DMS53 treated with DMSO at 0.1 percent for 48 hours (cell line): ENCODE measurements around the gene KLHL3.

Source experiments
- DNase-seq: peaks from one replicate; lab custom pipeline; 2025; ENCODE audit not compliant: unreplicated experiment; lab: John Stamatoyannopoulos, UW

KLHL3 gene

GRCh38 chr5:137708796-137709559 is 26.9 kb downstream of the KLHL3 start:
- DNase-seq: no peak

DNA sequence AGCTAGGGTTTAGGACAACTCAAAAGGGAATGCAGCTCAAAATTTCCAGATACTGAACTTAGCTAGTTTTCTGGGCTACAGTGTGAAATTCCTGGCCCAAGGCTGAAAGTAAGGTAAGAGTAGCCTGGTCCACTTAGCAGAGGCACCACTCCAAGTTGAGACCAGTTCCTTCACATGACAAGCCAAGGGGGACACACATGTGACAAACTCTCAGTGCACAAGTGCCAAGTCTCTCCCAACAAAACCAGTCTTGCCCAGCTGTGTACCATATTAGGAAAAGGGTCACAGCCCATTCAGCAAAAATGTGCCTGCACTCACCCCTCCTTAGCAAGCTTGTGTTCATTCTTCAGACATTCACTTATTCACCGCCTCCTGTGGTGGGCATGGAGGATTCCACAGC is 27.8 kb downstream of the KLHL3 start:
- DNase-seq: no peak

- DNase-seq: no peak
These were observed 29.0 kb downstream of the KLHL3 start for GRCh38 chr5:137706841-137707240.

- DNase-seq: no peak
These were observed 30.8 kb downstream of the KLHL3 start for GRCh38 chr5:137705106-137705505.

DNA sequence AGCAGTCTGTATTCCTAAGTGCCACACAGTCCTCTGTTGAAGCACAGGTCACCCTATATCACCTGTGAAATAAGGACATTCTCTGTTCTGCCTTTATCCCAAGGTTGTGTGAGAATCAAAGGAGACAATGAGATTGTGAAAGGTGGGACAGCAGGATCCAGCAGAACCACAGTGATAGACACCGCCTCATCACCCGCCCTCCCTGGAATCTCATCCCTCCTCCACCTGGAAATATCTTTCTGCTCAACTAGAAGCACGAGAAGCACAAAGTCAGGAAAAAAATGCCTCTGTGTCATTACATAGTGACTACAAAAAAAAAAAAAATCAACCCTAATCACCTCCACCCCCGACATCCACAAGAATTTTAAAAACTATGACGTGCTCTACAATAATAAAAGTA is 32.3 kb downstream of the KLHL3 start:
- DNase-seq: no peak

DNA sequence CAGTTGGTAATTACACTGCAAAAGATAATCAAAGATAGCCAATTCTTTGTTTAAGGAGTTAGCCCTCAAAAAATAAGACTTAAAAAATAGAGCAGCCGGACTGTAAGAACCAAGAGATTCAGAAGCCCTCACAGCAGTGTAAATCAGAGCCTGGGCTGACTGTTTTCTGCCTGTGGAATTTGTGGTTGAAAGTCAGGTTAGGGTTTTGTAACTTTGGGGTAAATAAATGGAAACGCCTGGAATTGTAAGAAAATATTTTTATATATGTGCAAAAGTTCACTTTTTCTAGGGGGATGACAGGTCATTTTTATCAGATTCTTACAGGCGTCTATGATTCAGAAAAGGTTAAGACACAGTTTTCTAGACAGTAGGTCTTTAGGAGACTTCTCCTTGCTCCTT is 35.6 kb downstream of the KLHL3 start:
- no peak for DNase-seq

DNA sequence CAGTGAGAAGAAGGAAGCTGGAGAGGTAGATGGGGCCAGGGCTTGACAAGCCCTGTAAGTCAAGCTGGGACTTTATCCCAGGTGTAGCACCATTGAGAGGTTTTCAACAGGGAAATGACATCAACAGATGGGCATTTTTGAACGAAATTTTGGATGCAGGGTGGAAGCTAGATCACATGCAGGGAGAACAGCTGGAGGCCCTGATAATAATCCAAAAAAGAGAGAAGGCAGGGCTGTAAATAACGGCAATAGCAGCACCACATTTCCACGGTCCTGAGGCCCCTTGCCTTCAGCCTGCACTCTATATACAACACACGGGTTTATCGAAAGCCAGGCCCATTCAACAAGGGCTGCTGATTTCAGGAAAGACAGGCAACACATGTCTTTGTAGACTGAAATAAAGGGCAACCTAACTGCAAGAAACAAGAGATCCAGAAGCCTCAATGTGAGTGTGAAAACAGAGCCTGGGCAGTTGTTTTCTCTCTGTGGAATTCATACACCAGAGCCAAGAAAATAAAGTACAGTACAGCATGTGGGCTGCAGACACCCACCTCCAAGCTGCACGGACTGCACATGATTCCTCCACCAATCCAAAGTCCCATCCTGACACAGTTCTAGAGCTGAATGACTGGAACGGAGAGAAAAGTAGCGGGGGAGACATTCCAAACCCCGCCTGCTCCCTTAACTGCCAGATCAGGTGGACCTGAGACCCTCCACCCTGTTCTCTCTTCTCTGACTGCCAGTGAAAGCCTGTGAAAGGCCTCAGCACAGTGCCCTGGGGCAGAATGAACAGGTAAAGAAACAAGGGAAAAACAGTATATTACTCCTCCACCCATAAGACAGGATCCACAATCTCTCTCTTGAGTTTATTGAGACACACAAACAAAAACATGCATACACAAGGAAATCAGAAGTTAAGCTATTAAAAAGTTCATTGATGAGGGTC is 36.3 kb downstream of the KLHL3 start:
- DNase-seq: no peak

DNA sequence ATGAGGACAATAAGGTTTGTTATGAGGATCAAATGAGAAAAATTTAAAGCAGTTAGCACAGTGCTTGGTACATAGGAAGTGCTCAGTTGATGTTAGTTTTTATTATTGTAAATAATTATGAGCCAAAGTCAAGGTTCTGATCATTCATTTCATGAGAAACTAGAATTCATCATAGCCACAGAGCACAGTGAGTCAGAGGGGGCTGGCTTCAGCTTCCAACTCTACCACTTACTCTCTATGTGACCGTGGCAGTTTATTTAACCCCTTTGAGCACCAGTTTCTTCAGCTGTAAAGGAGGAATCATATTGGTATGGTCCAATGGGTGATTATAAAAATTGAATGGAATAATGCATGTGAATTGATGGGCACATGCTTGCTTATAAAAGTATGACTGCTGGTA is 39.4 kb downstream of the KLHL3 start:
- DNase-seq: no peak

DNA sequence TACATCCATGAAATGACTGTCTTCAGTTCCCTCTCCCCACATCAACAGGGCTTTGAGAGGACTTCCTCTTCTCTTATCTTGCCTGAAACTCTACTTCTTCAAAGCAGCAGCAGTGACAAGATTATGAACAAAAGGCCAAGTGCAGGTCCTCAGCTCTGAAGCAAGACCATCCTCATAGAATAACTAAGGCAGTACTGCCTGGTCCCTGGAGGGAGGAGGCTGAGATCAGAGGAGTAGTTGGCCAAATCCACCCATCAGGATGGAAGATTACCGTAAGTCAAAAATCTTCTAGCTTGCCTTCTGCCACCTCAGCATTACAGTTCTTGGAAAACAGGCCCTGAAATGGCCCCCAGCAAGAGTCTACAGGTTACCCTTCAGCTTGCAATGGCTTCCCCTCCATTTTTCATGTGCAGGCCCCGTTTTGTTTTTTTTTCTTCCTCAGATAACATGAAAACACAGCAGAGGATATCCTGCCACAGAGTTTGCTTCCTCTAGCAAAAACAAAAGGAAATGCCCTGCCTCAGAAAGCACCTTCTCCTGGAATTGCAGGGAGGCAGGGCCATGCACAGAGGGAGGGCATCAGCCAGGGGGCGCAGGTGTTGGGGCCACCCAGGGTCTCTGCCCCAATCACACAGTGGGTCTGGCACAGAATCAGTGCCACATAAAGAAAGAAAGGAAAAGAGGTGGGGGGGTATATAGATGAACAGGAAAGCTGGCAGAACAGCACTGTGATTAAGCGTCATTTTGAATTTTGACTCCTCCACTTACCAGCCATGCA is 40.0 kb downstream of the KLHL3 start:
- DNase-seq: no peak

GRCh38 chr5:137693951-137694721 is 41.8 kb downstream of the KLHL3 start:
- DNase-seq: no peak

- no peak for DNase-seq
These were observed 42.5 kb downstream of the KLHL3 start for GRCh38 chr5:137693307-137693950.

DNA sequence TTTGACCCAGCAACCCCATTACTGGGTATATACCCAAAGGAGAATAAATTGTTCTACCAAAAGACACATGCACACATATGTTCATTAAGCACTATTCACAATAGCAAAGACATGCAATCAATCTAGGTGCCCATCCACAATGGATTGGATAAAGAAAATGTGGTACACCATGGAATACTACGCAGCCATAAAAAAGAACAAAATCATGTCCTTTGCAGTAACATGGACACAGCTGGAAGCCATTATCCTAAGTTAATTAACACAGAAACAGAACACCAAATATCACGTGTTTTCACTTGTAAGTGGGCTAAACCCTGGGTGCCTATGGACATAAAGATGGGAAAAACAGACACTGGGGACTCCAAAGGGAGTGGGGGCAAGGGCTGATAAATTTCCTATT is 46.6 kb downstream of the KLHL3 start:
- DNase-seq: no peak

- no peak for DNase-seq
These were observed 47.6 kb downstream of the KLHL3 start for GRCh38 chr5:137688210-137688840.

DNA sequence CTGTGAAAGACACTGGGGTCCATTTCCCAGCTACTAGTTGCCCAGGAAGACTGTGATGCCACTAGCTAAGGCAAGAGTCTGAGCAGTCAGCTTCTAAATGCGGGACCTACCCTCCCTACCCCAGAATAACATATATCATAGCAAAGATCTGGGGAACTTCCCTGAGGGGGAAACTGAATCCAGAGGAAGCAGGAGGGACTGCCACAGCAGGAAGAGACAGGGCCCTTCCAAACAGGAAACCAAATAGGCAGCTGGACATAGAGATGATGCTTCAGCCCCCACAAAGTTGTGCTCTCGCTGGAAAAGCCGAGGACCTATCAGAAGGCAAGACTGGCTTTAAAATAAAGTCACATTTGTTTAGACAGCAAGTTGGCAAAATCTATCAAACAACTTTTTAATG is 51.1 kb downstream of the KLHL3 start:
- no peak for DNase-seq

DNA sequence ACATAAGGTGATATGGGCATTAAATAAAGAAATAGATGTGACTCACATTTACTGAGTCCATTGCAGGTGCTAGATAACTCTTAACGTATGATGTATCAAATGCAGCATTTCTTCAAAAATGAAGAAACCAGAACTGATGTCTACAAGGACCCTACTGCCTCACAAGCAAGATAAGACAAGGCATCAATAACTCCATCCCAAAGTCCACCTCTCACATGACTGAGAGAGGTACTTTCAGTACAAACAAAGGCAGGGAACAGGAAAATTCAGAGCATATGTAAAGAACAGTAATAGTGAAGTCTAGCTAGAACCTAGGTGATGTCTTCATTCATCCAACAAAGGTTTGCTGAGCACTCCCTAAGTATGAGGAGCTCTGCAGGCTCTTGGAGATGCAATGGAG is 54.7 kb downstream of the KLHL3 start:
- DNase-seq: no peak

DNA sequence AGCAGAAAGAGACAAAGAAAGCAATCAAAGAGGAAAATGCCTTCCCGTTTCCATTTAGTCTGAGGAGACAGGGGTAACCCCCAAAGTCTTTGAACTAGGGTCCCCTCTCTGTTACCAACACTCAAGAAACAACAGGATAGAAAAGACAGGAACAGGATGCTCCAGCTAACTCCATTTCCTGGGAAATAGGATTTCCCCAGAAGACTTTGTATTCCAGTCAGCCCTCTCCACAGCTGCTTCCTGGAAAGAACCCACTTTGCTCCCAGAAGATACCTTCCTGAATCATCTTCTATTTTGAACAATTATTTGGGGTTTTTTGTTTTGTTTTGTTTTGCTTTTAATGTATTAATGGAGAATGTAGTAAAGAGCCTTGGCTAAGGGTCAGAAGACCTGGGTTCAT is 56.0 kb downstream of the KLHL3 start:
- DNase-seq: no peak

DNA sequence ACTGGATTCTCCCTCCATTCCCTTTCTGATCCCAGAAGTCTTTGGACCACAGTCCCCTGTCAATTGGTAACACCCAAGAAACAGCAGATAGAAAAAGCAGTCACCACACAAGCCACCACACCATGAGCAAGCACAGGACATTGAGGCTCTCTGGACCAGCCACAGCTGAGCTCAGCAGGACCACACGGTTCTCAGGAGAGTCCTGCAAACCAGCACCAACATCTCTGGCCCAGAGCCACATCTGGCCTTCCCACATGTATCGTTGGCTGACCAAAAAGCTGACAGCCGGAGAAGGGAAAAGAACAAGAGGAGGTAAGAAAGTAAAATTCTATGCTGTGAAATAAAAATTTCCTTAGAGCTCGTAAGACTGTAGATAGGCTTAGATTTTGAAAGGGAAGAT is 56.7 kb downstream of the KLHL3 start:
- DNase-seq: no peak

DNA sequence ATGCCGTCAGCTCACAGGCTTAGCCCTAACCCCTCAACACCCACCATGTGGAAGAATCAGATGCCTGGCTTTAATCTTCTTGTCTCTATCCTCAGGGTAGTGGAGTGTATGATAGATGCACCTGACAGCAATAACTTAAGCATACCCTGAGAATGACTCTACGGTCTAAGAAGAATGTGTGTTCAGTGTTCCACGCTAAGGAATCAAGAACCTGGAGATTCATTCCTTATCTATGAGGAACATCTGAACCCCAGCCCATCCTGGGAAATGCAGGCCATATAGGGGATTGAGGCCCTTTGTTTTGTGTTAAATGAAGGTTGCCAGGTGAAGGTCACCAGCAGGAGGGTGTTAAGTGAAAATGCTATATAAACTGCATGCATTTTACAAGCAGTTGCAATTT is 63.0 kb downstream of the KLHL3 start:
- no peak for DNase-seq

DNA sequence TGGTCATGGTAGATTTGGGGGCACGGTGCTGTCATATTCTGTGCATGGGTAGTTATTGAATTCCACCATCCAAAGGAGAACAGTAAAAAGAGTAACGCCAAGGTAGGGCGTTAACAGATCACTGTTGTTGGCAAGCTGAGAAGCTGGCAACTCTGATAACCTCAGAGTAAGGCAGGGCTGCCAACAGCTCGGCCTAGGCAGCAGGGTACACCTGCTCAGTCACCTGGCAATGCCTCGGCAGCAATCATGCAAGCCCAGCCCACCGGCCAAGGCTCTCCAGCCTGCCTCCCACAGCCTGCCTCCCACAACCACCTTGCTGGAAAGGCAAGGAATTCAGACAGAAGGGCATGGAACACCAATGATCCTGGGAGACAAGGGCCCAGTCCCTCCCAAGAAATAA is 63.9 kb downstream of the KLHL3 start:
- no peak for DNase-seq

DNA sequence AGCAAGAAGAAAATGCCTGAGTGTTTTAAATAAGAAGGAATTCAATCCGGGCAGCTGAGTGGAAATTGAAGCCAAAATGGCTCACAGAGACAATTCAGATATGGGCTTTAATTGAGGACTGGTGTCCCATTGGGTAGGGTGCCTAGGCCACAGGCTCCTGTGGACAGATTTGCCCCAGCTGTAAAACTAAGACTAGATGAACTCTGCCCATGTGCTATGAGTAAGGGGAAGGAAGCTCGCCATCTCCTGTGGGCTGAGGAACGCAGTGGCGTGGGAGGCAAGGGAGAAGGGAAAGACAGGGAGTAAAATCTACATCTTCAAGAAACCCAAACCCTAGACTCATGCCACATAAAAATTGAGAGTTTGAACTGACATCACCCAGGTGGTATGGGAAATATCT is 66.1 kb downstream of the KLHL3 start:
- no peak for DNase-seq
